ENCODE measurements around the gene DRD1.
"Not testable (repeated sequence)": the region's sequence is repeated elsewhere in the genome, so short reads cannot be mapped to it uniquely, and the experiment has no call there.

The DRD1 gene

GRCh38 chr5:175427762-175428161, 16.2 kb downstream of the DRD1 start:
- Mint-ChIP-seq H3K9me3 (peaks cover 0 to 3% of the 10 kb centered on the region in 2 donors), H3K27ac (no peak overlapping the region), H3K4me3 (no peak overlapping the region), H3K27me3 (peaks cover 0 to 28% of the 10 kb centered on the region in 2 donors), H3K36me3 (no peaks in the 10 kb centered on the region), H3K4me1 (no peaks in the 10 kb centered on the region)
- ATAC-seq (replicated peaks) (no peak), DNase-seq (no peak)

GRCh38 chr5:175424594-175424993, 19.4 kb downstream of the DRD1 start:
- not testable (repeated sequence) for H3K4me1 Mint-ChIP-seq; H3K27ac Mint-ChIP-seq; ATAC-seq (replicated peaks); DNase-seq; H3K36me3 Mint-ChIP-seq; H3K4me3 Mint-ChIP-seq; H3K9me3 Mint-ChIP-seq
- H3K27me3 Mint-ChIP-seq, result peaks cover 24 to 45% of the 10 kb centered on the region in 2 donors

DNA sequence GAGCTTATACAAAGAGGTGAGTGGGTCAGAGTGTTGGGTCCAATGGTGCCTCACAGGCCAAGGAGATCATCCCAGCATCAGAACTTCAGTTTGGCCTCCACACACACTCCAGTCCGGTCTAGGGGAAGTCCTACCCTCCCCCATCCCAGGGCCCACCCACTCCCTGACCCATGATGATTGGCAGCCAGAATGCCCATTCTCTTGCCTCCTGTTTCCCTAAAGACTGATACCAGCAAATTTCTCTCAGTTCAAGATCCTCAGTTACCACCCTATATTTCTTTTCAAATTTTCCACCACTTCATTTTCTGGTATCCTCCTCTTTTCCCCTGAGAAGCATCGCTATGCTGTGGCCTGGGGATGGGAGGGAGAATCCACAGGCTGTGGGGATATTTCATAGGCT, 21.9 kb downstream of the DRD1 start:
- ATAC-seq (replicated peaks) (no peak), DNase-seq (no peak)
- Mint-ChIP-seq H3K36me3 (no peaks in the 10 kb centered on the region), H3K27ac (no peak overlapping the region), H3K4me1 (no peaks in the 10 kb centered on the region), H3K9me3 (peaks cover 0 to 4% of the 10 kb centered on the region in 2 donors), H3K27me3 (peaks cover 32 to 60% of the 10 kb centered on the region in 2 donors), H3K4me3 (no peak overlapping the region)

DNA sequence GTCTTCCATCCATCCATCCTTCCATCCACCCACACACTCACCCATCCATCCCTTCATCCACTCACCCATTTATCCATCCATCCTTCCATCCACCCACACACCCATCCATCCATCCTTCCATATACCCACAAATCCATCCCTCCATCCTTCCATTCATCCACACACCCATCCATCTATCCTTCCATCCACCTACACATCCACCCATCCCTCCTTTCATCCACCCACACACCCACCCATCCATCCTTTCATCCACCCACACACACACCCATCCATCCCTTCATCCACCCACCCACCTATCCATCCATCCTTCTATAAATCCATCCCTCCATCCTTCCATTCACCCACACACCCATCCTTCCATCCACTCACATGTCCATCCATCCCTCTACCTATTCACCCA, 23.6 kb downstream of the DRD1 start:
- DNase-seq, result no peak
- H3K36me3 Mint-ChIP-seq, result no peaks in the 10 kb centered on the region
- no peak overlapping the region for H3K4me3 Mint-ChIP-seq
- H3K9me3 Mint-ChIP-seq, result peaks cover 4 to 7% of the 10 kb centered on the region in 2 donors
- peaks cover 32 to 71% of the 10 kb centered on the region in 2 donors for H3K27me3 Mint-ChIP-seq
- H3K4me1 Mint-ChIP-seq, result no peaks in the 10 kb centered on the region
- ATAC-seq (replicated peaks), result no peak
- no peak overlapping the region for H3K27ac Mint-ChIP-seq

GRCh38 chr5:175418251-175418650, 25.7 kb downstream of the DRD1 start:
- H3K27ac Mint-ChIP-seq, result no peak overlapping the region
- H3K27me3 Mint-ChIP-seq, result peaks cover 32 to 73% of the 10 kb centered on the region in 2 donors
- DNase-seq (no peak), ATAC-seq (replicated peaks) (no peak)
- no peaks in the 10 kb centered on the region for H3K4me1 Mint-ChIP-seq
- no peaks in the 10 kb centered on the region for H3K36me3 Mint-ChIP-seq
- H3K9me3 Mint-ChIP-seq, result peaks cover 4 to 8% of the 10 kb centered on the region in 2 donors
- H3K4me3 Mint-ChIP-seq, result no peak overlapping the region

DNA sequence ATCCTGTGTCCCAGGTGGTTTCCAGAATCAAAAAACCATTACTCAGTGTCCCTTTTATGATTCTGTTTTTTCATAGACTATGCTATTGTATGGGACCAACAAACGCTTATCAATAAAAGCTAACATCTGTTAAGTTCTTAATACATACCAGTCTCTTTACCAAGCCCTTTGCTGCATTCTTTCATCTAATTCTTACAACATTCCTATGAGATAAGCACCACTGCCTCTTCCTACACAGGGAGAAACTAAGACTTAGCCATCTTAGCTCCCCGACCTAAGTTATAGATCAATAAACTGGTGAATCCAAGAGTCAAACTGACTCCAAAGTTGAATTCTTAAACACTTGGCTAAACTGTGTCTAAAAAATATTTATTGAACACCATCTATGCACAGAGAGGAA, 26.6 kb downstream of the DRD1 start:
- Mint-ChIP-seq H3K36me3 (no peaks in the 10 kb centered on the region), H3K27ac (no peak overlapping the region), H3K27me3 (peaks cover 29 to 73% of the 10 kb centered on the region in 2 donors), H3K4me1 (no peaks in the 10 kb centered on the region), H3K4me3 (no peak overlapping the region), H3K9me3 (peaks cover 4 to 6% of the 10 kb centered on the region in 2 donors)
- ATAC-seq (replicated peaks), result no peak
- DNase-seq, result no peak

DNA sequence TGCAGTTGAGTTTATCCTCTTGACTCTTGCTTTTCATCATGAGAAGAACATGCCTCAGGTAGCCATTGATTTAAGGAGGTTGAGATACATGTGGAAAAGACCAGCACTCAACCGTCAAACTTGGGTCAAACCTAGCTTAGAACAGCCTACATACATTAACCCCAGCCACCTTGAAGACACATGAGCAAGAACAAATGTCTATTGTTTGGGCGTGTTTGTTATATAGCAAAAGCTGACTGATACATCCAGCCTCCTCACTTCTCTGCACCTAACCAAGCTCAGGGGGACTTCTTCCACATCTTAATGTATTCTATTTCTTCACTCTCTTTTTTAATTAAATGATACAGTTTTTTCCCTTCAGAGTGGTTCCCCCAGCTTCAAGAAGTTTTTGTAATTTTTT, 28.7 kb downstream of the DRD1 start:
- no peaks in the 10 kb centered on the region for H3K4me1 Mint-ChIP-seq
- H3K9me3 Mint-ChIP-seq, result peaks cover 4 to 6% of the 10 kb centered on the region in 2 donors
- H3K27me3 Mint-ChIP-seq, result peaks cover 11 to 55% of the 10 kb centered on the region in 2 donors
- ATAC-seq (replicated peaks), result no peak
- H3K4me3 Mint-ChIP-seq, result no peak overlapping the region
- H3K36me3 Mint-ChIP-seq, result no peaks in the 10 kb centered on the region
- H3K27ac Mint-ChIP-seq, result no peak overlapping the region
- no peak for DNase-seq

GRCh38 chr5:175410926-175411325, 33.1 kb downstream of the DRD1 start:
- no peaks in the 10 kb centered on the region for H3K4me1 Mint-ChIP-seq
- no peak for ATAC-seq (replicated peaks)

DNA sequence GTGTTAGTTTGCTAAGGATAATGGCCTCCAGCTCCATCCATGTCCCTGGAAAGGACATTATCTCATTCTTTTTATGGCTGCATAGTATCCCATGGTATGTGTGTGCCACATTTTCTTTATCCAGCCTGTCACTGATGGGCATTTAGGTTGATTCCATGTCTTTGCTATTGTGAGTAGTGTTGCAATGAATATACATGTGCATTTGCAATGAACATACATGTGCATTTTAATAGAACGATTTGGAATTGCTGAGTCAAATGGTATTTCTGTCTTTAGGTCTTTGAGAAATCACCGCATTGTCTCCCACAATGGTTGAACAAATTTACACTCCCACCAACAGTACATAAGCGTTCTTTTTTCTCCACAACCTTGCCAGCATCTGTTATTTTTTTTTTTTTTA, 37.7 kb downstream of the DRD1 start:
- no peak for ATAC-seq (replicated peaks)
- H3K4me3 Mint-ChIP-seq, result no peak overlapping the region

More at GRCh38 chr5:175410926-175411325, 33.1 kb downstream of the DRD1 start:
- Mint-ChIP-seq H3K27ac (no peak overlapping the region), H3K4me3 (no peak overlapping the region), H3K9me3 (peaks cover 4 to 6% of the 10 kb centered on the region in 2 donors), H3K36me3 (no peaks in the 10 kb centered on the region), H3K27me3 (peaks cover 0 to 30% of the 10 kb centered on the region in 2 donors)
- no peak for DNase-seq

GRCh38 chr5:175397590-175398297, 46.2 kb downstream of the DRD1 start:
- H3K4me3 Mint-ChIP-seq; ATAC-seq (replicated peaks); H3K9me3 Mint-ChIP-seq; H3K4me1 Mint-ChIP-seq; H3K27ac Mint-ChIP-seq; DNase-seq; H3K36me3 Mint-ChIP-seq: not testable (repeated sequence)
- peaks cover 8 to 11% of the 10 kb centered on the region in 2 donors for H3K27me3 Mint-ChIP-seq

More for the DNA sequence above, 37.7 kb downstream of the DRD1 start:
- no peaks in the 10 kb centered on the region for H3K27me3 Mint-ChIP-seq
- H3K36me3 Mint-ChIP-seq, result no peaks in the 10 kb centered on the region
- peaks cover 5 to 6% of the 10 kb centered on the region in 2 donors for H3K9me3 Mint-ChIP-seq
- DNase-seq, result no peak
- H3K4me1 Mint-ChIP-seq, result no peaks in the 10 kb centered on the region
- H3K27ac Mint-ChIP-seq, result no peak overlapping the region

DNA sequence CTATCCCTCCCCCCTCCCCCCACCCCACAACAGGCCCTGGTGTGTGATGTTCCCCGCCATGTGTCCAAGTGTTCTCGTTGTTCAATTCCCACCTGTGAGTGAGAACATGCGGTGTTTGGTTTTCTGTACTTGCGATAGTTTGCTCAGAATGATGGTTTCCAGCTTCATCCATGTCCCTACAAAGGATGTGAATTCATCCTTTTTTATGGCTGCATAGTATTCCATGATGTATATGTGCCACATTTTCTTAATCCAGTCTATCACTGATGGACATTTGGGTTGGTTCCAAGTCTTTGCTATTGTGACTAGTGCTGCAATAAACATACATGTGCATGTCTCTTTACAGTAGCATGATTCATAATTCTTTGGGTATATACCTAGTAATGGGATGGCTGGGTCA, 48.6 kb downstream of the DRD1 start:
- not testable (repeated sequence) for H3K4me1 Mint-ChIP-seq; H3K36me3 Mint-ChIP-seq; H3K9me3 Mint-ChIP-seq; H3K4me3 Mint-ChIP-seq; H3K27ac Mint-ChIP-seq; DNase-seq; ATAC-seq (replicated peaks)
- H3K27me3 Mint-ChIP-seq, result peaks cover 8 to 11% of the 10 kb centered on the region in 2 donors

DNA sequence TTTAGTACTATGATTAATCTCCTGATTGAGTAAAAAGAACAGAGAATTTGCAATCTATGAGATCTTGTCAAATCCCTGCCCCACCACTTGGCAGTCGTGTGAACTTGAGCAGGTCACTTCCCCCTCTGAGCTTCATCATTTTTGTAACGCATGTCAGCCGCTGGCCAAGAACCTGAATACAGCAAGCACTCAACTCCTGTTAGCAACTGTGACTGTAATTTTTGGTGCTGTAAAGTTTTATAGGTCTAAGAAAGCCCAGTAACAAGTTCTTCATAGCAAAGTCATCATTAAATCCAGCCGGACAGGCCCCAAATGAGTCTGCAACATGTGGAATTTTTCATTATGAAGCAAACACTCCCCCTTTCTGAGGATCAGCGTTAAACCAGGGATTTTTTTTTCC, 49.4 kb downstream of the DRD1 start:
- peaks cover 0 to 3% of the 10 kb centered on the region in 2 donors for H3K36me3 Mint-ChIP-seq
- H3K27ac Mint-ChIP-seq, result no peak overlapping the region
- H3K4me1 Mint-ChIP-seq, result peaks cover 0 to 2% of the 10 kb centered on the region in 2 donors
- H3K27me3 Mint-ChIP-seq, result peaks cover 8 to 11% of the 10 kb centered on the region in 2 donors
- H3K4me3 Mint-ChIP-seq, result no peak overlapping the region
- no peak for ATAC-seq (replicated peaks)
- no peak for DNase-seq
- H3K9me3 Mint-ChIP-seq, result peaks cover 0 to 5% of the 10 kb centered on the region in 2 donors

GRCh38 chr5:175393897-175394296, 50.1 kb downstream of the DRD1 start:
- H3K27ac Mint-ChIP-seq, result no peak overlapping the region
- DNase-seq (no peak), ATAC-seq (replicated peaks) (no peak)
- H3K27me3 Mint-ChIP-seq, result peaks cover 8 to 12% of the 10 kb centered on the region in 2 donors
- H3K9me3 Mint-ChIP-seq, result peaks cover 0 to 5% of the 10 kb centered on the region in 2 donors
- peaks cover 0 to 2% of the 10 kb centered on the region in 2 donors for H3K4me1 Mint-ChIP-seq
- H3K4me3 Mint-ChIP-seq, result no peak overlapping the region
- H3K36me3 Mint-ChIP-seq, result peaks cover 0 to 3% of the 10 kb centered on the region in 2 donors

DNA sequence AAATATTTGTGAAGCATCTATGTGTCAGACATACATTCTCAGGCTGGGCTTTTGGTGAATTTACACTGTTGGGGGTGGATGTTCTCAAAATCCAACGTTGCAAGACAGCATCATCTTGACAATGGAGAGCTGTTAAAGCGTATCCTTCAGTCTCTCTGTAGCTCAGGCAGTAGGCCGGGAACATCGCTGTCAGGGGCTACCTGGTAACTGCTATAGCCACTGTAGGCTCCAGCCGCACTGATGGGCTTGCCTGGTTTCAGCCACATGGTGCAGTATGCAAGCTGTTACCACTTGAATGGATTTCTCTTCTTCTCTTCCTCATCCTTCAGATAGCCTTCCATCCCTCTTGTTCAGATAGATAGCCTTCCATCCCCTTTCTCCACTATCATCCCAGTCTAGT, 51.7 kb downstream of the DRD1 start:
- H3K9me3 Mint-ChIP-seq, result peaks cover 0 to 5% of the 10 kb centered on the region in 2 donors
- ATAC-seq (replicated peaks) (no peak), DNase-seq (no peak)
- peaks cover 0 to 3% of the 10 kb centered on the region in 2 donors for H3K36me3 Mint-ChIP-seq
- H3K4me1 Mint-ChIP-seq, result peaks cover 0 to 4% of the 10 kb centered on the region in 2 donors
- no peak overlapping the region for H3K4me3 Mint-ChIP-seq
- peaks cover 8 to 16% of the 10 kb centered on the region in 2 donors for H3K27me3 Mint-ChIP-seq
- H3K27ac Mint-ChIP-seq, result no peak overlapping the region

DNA sequence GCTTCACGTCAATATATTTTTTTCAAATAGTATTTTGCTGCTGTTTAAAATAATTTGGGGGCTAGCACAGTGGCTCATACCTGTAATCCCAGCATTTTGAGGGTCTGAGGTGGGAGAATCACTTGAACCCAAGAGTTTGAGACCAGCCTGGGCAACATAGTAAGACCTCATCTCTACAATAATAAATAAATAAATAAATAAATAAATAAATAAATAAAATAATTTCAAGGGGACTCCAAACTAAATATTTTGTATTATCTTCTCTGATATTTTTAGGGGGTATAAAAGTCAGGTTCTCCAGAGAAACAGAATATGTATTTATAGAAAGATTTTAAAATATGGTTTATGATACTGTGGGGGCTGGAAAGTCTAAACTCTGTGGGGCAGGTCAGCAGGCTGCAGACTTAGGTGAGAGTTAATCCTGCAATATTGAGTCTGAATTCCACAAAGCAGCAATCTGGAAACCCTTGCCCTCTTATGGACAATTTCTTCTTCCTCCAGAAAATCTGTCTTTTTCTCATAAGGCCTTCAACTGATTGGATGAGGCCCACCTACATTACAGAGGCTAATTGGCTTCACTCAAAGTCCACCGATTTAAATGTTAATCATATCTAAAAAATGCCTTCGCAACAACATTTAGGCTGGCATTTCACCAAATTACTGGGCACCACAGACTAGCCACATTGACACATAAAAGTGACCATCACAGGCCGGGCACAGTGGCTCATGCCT, 53.5 kb downstream of the DRD1 start:
- no peaks in the 10 kb centered on the region for H3K9me3 Mint-ChIP-seq
- no peak for ATAC-seq (replicated peaks)
- no peak overlapping the region for H3K27ac Mint-ChIP-seq
- DNase-seq, result no peak
- H3K4me1 Mint-ChIP-seq, result peaks cover 0 to 3% of the 10 kb centered on the region in 2 donors
- no peaks in the 10 kb centered on the region for H3K36me3 Mint-ChIP-seq
- peaks cover 0 to 10% of the 10 kb centered on the region in 2 donors for H3K27me3 Mint-ChIP-seq
- H3K4me3 Mint-ChIP-seq, result no peak overlapping the region

Measured in stimulated activated naive B cell treated with anti-CD40 and anti-IgM and Interleukin-4, amounts not matched to agents 10 μg/mL and 1 μg/mL and 100 μg/mL, for 72 hours (primary cell).